WERI-Rb-1 (cell line): ENCODE measurements around the gene LAMA1.

Source experiments
- DNase-seq: peaks from one replicate; pipeline ENCODE4 v3.0.0-alpha.2; 2020
- H3K27ac ChIP-seq: fragments of 250-450 bp; sonication (Bioruptor Pico); 2 replicates; pipeline ENCODE4 v1.5.1; 2020; ENCODE audit warnings: mild to moderate bottlenecking, moderate library complexity
- H3K27me3 ChIP-seq: fragments of 250-450 bp; sonication (Bioruptor Pico); 2 replicates; pipeline ENCODE4 v1.5.1; 2021; ENCODE audit warnings: mild to moderate bottlenecking, low read depth, moderate library complexity; ENCODE audit not compliant: insufficient read depth, severe bottlenecking
- H3K36me3 ChIP-seq: fragments of 250-450 bp; sonication (Bioruptor Pico); 2 replicates; pipeline ENCODE4 v1.5.1; 2020; ENCODE audit warnings: mild to moderate bottlenecking, moderate library complexity
- H3K4me3 ChIP-seq: 2 replicates; pipeline ENCODE4 v1.5.1; 2011; ENCODE audit warnings: low read depth, mild to moderate bottlenecking, control low read depth, low read length
- H3K9me3 ChIP-seq: fragments of 250-450 bp; sonication (Bioruptor Pico); 2 replicates; pipeline ENCODE4 v1.5.1; 2021; ENCODE audit warnings: mild to moderate bottlenecking, moderate library complexity; ENCODE audit not compliant: severe bottlenecking
- TF ChIP-seq, protein P1 (sequence below): IDR thresholded peaks from 2 replicates; pipeline ENCODE4 v1.5.1; 2011; ENCODE audit warnings: low read depth, mild to moderate bottlenecking, control low read depth, inconsistent platforms, low read length

The LAMA1 gene

DNA sequence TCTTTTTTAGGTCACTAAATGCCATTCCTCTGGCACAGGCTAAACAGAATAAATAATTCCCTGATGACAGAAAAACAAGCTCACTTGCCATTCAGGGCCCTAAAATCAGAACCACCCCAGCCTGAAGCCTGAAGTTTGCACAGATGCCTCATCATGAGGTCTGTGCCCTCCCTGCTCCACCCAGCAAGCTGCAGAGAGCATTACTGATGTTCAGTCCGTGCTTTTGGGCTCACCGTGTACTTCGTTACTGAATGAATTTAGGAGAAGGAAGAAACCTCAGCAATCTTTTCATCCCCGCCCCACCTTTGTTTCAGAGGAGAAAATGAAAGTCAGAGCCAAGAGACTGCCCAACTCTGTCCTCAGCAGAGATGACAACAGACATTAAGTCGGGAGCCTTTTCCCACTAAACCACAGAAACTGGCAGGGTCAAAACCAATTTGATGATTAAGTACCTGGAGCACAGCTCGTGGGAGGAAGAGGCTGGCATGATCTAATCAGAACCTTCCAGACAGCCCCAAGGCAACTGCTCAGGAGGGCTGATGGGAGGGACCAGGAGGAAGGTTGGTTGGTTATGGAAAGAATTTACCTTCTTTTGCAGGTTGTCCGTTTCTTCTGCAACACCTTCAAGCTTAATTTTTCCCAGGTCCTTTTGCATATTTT is 122.7 kb downstream of the LAMA1 start:
- Histone ChIP-seq H3K27me3 (no peaks in the 10 kb centered on the region), H3K27ac (no peak overlapping the region), H3K36me3 (no peaks in the 10 kb centered on the region), H3K4me3 (no peak overlapping the region), H3K9me3 (no peaks in the 10 kb centered on the region)
- TF ChIP-seq, protein P1, sequence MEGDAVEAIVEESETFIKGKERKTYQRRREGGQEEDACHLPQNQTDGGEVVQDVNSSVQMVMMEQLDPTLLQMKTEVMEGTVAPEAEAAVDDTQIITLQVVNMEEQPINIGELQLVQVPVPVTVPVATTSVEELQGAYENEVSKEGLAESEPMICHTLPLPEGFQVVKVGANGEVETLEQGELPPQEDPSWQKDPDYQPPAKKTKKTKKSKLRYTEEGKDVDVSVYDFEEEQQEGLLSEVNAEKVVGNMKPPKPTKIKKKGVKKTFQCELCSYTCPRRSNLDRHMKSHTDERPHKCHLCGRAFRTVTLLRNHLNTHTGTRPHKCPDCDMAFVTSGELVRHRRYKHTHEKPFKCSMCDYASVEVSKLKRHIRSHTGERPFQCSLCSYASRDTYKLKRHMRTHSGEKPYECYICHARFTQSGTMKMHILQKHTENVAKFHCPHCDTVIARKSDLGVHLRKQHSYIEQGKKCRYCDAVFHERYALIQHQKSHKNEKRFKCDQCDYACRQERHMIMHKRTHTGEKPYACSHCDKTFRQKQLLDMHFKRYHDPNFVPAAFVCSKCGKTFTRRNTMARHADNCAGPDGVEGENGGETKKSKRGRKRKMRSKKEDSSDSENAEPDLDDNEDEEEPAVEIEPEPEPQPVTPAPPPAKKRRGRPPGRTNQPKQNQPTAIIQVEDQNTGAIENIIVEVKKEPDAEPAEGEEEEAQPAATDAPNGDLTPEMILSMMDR: no peak
- no peak for DNase-seq

DNA sequence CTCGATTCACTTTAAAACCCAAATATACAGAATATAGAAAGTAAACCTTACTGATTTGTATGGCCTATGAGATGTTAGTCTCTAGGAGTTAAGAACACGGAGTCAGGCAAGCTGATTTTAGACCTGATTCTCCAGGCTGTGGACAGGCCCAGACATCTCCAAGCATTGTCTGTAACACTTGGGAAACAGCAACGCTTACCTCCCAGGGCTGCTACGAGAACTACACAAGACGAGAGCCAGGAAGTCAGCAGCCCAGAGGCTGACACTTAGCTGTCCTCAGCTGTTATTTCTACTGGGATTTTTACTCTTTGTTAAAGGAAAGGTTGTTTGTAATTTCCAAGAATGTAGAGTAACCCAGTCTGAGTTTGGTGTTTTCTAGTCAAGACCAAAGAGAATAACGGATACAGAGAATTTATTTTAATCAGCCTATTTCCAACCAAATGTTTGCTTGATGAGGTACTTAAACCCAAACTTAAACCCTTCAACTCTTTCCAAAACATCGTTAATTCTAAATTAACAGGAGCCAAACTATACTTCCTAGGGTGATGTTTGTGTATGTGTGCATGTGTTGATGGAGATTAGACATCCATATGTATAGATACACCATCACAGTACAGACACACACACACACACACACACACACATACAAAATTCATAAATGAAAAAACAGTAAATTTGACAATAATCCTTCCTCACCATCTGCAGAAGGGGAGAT is 123.4 kb downstream of the LAMA1 start:
- TF ChIP-seq, protein P1: no peak
- Histone ChIP-seq H3K4me3 (no peak overlapping the region), H3K9me3 (no peaks in the 10 kb centered on the region), H3K27me3 (no peaks in the 10 kb centered on the region), H3K27ac (peak overlapping the region; percentile 30), H3K36me3 (no peaks in the 10 kb centered on the region)
- DNase-seq: peak; percentile 26

DNA sequence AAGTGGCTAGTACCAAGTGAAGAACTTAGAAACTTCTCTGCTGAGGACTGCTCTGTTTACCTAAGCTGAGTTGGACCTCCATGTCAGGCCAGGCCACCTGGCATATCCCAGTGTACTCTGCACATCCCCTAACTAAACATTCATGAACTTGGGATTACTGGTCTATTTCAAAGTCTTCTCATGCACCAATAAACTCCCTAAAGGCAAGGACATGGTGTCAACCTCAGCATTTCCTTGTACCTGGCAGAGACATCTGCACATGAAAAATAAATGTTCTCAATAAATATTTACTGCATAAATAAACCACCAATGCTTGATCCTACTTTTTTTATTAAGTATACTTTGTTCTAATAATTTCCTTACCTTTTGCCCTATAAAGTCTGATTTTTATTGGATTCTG is 124.8 kb downstream of the LAMA1 start:
- TF ChIP-seq, protein P1: no peak

DNA sequence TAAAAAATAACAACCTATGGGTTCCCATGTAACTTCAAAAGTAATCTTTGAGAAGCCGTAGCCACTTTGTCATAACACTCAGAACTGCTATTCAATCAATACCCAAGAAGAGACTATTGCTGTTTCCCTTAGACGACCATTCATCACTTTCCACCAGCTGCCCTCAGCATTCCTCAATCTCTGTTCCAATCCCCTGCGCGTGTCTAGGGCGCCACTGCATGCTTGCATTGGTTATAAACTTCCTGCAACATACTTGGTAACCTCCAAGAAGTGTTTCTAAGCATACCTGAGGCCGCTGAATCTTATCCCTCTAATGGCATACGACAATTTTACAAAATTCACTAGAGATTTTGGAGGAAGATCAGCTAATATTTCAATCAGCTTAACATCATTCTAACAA is 134.2 kb downstream of the LAMA1 start:
- Histone ChIP-seq H3K36me3 (peaks cover 3% of the 10 kb centered on the region; the same call in 1 of the 2 replicates), H3K9me3 (no peaks in the 10 kb centered on the region), H3K27ac (no peak overlapping the region), H3K27me3 (no peaks in the 10 kb centered on the region), H3K4me3 (no peak overlapping the region)
- TF ChIP-seq, protein P1: no peak
- DNase-seq: no peak

More for the DNA sequence above, 124.8 kb downstream of the LAMA1 start:
- no peaks in the 10 kb centered on the region for H3K36me3 ChIP-seq
- no peak overlapping the region for H3K27ac ChIP-seq
- no peaks in the 10 kb centered on the region for H3K27me3 ChIP-seq
- H3K4me3 ChIP-seq: no peak overlapping the region
- no peaks in the 10 kb centered on the region for H3K9me3 ChIP-seq
- DNase-seq: no peak

DNA sequence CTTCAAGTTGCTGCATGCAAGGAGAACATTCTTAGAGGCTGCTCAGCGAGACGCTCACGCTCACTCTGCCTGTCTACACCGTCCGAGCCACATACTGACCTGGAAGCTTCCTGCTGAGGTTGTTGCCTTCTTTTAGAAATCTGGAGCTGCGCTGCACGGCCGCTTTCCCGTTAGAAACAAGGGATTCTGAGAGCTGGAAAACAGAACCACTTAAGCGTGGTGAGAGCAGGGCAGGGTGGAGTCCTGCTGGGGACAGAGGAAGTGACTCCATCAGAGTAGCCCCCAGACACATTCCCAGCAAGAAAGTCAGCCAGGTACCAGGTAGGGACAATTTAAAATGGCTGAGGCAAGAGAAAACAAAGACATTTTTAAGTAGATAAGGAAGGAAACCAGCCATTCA is 135.2 kb downstream of the LAMA1 start:
- no peak overlapping the region for H3K4me3 ChIP-seq
- no peaks in the 10 kb centered on the region for H3K9me3 ChIP-seq
- H3K27me3 ChIP-seq: no peaks in the 10 kb centered on the region
- TF ChIP-seq, protein P1: no peak
- H3K36me3 ChIP-seq: peaks cover 3% of the 10 kb centered on the region; the same call in 1 of the 2 replicates
- no peak for DNase-seq
- no peak overlapping the region for H3K27ac ChIP-seq
